ENCODE data around the gene DBN1.
"Not testable (repeated sequence)": the region's sequence is repeated elsewhere in the genome, so short reads cannot be mapped to it uniquely, and the experiment has no call there.

The DBN1 gene

DNA sequence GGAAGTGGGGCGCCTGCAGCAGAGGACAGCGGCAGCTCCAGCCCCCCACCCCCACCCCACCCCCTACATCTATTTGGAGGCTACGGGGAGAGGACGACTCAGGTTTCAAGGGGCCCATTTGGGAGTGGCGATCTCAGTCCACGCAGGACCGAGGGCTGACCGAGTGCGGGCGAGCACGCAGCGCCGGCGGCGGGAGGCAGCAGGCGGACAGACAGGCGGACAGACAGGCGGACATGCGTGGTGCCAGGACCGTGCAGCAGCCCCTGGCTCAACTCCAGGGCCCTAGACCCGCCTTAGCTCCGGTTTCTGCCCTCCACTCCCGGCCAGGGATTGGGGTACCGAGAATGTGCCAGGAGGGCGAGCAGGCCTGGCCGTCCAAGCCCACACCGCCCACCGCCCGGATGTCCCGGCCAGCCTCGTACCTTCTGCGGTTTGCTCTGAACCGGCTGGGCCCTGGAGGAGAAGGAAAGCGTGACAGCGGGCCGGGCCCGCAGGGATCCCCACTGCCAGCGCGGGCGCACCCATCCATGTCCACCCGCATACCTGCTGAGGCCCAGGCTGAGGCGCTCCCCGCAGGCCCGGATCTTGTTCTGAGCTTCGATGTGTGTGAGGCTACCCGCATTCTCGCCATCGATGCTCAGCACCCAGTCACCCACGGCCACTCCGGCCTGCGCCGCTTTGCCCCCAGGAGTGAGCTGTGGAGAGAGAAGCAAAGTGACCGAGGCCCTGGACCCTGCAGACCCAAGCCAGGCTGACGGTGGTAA lies 18.7 kb upstream of the DBN1 start:
- no peaks in the 10 kb centered on the region for H3K27me3 Mint-ChIP-seq
- H3K4me3 Mint-ChIP-seq: no peak overlapping the region
- ATAC-seq (replicated peaks): no peak
- no peak overlapping the region for H3K27ac Mint-ChIP-seq
- no peak for DNase-seq
- peaks cover 3% of the 10 kb centered on the region for H3K36me3 Mint-ChIP-seq (ENCODE audit: insufficient read depth)
- H3K9me3 Mint-ChIP-seq: no peaks in the 10 kb centered on the region
- peaks cover 13 to 16% of the 10 kb centered on the region in 2 donors for H3K4me1 Mint-ChIP-seq (ENCODE audit: low read depth in 2 of 2)

- DNase-seq (no peak), ATAC-seq (replicated peaks) (peak; percentile 40)
- no peak overlapping the region for H3K27ac Mint-ChIP-seq
- no peaks in the 10 kb centered on the region for H3K9me3 Mint-ChIP-seq
- H3K27me3 Mint-ChIP-seq: no peaks in the 10 kb centered on the region
- no peak overlapping the region for H3K4me3 Mint-ChIP-seq
- H3K4me1 Mint-ChIP-seq (ENCODE audit: low read depth in 2 of 2): peaks cover 13 to 16% of the 10 kb centered on the region in 2 donors
- H3K36me3 Mint-ChIP-seq (ENCODE audit: insufficient read depth): peaks cover 3% of the 10 kb centered on the region
Observed at GRCh38 chr5:177491429-177491945, 18.1 kb upstream of the DBN1 start.

DNA sequence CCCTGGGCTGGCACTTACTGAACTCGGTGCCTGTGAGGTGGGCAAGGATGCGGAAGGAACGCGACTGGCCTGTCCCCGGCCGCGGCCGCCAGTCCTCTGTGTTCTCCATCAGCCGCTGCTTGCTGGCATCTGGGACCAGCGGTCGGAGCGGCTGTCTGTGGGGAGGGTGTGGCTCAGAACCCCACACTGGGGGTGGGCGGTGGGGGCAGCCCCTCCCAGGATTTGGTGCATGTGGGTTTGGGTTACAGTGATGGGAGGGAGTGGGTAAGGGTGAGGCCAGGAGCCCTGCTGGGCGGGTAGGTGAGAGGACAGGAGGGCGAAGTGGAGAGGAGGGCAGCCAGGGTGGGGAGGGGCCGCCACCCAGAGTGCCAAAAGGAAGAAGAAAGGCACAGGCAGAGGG lies 17.6 kb upstream of the DBN1 start:
- H3K27ac Mint-ChIP-seq: no peak overlapping the region
- H3K36me3 Mint-ChIP-seq (ENCODE audit: insufficient read depth): peaks cover 3% of the 10 kb centered on the region
- peaks cover 9 to 11% of the 10 kb centered on the region in 2 donors for H3K4me1 Mint-ChIP-seq (ENCODE audit: low read depth in 2 of 2)
- no peaks in the 10 kb centered on the region for H3K9me3 Mint-ChIP-seq
- H3K4me3 Mint-ChIP-seq: no peak overlapping the region
- no peak for ATAC-seq (replicated peaks)
- H3K27me3 Mint-ChIP-seq: no peaks in the 10 kb centered on the region
- no peak for DNase-seq

GRCh38 chr5:177490311-177490991 lies 17.0 kb upstream of the DBN1 start:
- Mint-ChIP-seq H3K4me1 (ENCODE audit: low read depth in 2 of 2) (peaks cover 8 to 9% of the 10 kb centered on the region in 2 donors), H3K9me3 (no peaks in the 10 kb centered on the region), H3K4me3 (no peak overlapping the region), H3K27ac (no peak overlapping the region), H3K36me3 (ENCODE audit: insufficient read depth) (peaks cover 3% of the 10 kb centered on the region), H3K27me3 (no peaks in the 10 kb centered on the region)
- ATAC-seq (replicated peaks): no peak
- no peak for DNase-seq

DNA sequence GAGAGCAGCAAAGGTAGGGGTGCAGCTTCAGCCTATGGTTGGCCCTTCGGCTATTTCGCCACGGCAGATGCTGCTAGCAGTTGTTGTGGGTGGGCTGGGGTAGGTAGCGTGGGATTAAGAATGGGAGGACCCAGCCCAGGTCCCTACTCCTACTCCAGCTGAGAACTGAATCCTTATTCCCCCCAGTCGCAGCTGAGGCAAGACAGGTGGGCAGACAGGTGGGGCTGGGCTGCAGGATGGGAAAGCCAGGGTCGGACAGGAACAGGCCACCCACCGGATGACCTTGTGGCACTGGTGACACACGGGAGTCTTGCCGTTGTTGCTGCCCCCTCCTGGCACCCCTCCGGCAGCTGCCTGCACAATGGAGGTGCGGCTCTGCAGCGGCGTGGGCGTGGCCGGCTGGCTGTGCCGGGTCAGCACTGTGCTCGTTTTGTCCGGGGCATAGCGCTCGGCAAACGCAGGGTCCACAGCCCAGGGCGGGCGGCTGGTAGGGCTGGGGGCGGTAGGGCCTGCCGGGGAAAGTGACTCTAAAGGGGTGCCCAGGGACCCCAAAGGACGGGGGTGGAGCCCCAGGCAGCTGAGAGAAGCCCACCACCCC lies 15.8 kb upstream of the DBN1 start:
- ATAC-seq (replicated peaks): no peak
- peaks cover 6 to 8% of the 10 kb centered on the region in 2 donors for H3K4me1 Mint-ChIP-seq (ENCODE audit: low read depth in 2 of 2)

GRCh38 chr5:177487975-177488374 lies 14.5 kb upstream of the DBN1 start:
- DNase-seq (no peak), ATAC-seq (replicated peaks) (no peak)
- H3K9me3 Mint-ChIP-seq: no peaks in the 10 kb centered on the region
- H3K27me3 Mint-ChIP-seq: no peaks in the 10 kb centered on the region
- H3K4me3 Mint-ChIP-seq: no peak overlapping the region
- H3K4me1 Mint-ChIP-seq (ENCODE audit: low read depth in 2 of 2): peaks cover 3 to 5% of the 10 kb centered on the region in 2 donors
- no peaks in the 10 kb centered on the region for H3K36me3 Mint-ChIP-seq (ENCODE audit: insufficient read depth)
- H3K27ac Mint-ChIP-seq: no peak overlapping the region

More for the DNA sequence above, 15.8 kb upstream of the DBN1 start:
- H3K4me3 Mint-ChIP-seq: no peak overlapping the region
- no peak overlapping the region for H3K27ac Mint-ChIP-seq
- H3K27me3 Mint-ChIP-seq: no peaks in the 10 kb centered on the region
- peaks cover 3% of the 10 kb centered on the region for H3K36me3 Mint-ChIP-seq (ENCODE audit: insufficient read depth)
- H3K9me3 Mint-ChIP-seq: no peaks in the 10 kb centered on the region
- no peak for DNase-seq

DNA sequence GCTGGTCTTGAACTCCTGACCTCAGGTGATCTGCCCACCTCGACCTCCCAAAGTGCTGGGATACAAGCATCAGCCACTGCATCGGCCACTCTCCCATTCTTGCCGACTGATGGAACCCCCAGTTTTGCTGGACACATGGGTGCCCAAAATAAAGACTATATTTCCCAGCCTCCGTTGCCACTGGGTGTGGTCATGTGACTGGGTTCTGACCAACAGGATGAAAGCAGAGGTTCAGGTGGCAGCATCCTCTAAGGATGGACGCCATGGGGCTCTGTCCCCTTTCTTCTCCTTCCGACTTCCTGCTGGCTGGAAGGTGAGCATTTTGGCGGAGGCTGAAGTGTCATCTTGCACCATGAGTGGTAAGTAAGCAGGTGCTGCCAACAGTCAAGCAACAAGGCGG lies 13.7 kb upstream of the DBN1 start:
- Mint-ChIP-seq H3K27ac (no peak overlapping the region), H3K27me3 (no peaks in the 10 kb centered on the region), H3K4me3 (no peak overlapping the region), H3K36me3 (ENCODE audit: insufficient read depth) (no peaks in the 10 kb centered on the region), H3K9me3 (no peaks in the 10 kb centered on the region), H3K4me1 (ENCODE audit: low read depth in 2 of 2) (no peaks in the 10 kb centered on the region)
- DNase-seq: no peak
- no peak for ATAC-seq (replicated peaks)

DNA sequence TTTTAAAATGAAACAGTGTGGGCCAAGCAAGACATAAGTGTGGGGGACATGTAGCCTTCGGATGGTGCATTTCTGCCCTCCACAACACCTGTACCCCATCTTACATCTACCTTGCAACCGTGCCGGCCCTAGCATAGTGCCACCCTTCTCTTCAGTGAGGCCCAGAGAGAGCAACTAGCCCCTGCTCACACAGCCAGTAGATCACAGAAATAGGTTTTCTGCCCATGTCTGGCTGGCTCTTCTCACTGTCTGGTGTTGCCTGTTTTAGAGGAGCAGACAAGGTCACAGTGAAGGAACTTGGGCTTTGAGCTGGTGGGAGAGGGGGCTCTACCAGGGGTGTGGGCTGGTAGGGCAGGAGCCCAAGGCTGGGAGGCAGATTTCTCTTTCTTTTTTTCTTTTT lies 12.8 kb upstream of the DBN1 start:
- DNase-seq: no peak
- no peak for ATAC-seq (replicated peaks)
- Mint-ChIP-seq H3K4me1 (ENCODE audit: low read depth in 2 of 2) (no peaks in the 10 kb centered on the region), H3K36me3 (ENCODE audit: insufficient read depth) (no peaks in the 10 kb centered on the region), H3K27ac (no peak overlapping the region), H3K4me3 (no peak overlapping the region), H3K27me3 (no peaks in the 10 kb centered on the region), H3K9me3 (no peaks in the 10 kb centered on the region)

- H3K27ac Mint-ChIP-seq: peak overlapping the region in 1 of 2 donors; percentile 6
- H3K36me3 Mint-ChIP-seq (ENCODE audit: insufficient read depth); H3K4me3 Mint-ChIP-seq; ATAC-seq (replicated peaks); H3K27me3 Mint-ChIP-seq; H3K4me1 Mint-ChIP-seq (ENCODE audit: low read depth in 2 of 2); H3K9me3 Mint-ChIP-seq; DNase-seq: not testable (repeated sequence)
Observed at GRCh38 chr5:177485753-177486152, 12.3 kb upstream of the DBN1 start.

- Mint-ChIP-seq H3K9me3 (no peaks in the 10 kb centered on the region), H3K4me3 (no peak overlapping the region), H3K27ac (peak overlapping the region; percentile 6 to 16), H3K4me1 (ENCODE audit: low read depth in 2 of 2) (no peaks in the 10 kb centered on the region), H3K36me3 (ENCODE audit: insufficient read depth) (no peaks in the 10 kb centered on the region), H3K27me3 (no peaks in the 10 kb centered on the region)
- DNase-seq (no peak), ATAC-seq (replicated peaks) (no peak)
Observed at GRCh38 chr5:177484902-177485549, 11.6 kb upstream of the DBN1 start.

DNA sequence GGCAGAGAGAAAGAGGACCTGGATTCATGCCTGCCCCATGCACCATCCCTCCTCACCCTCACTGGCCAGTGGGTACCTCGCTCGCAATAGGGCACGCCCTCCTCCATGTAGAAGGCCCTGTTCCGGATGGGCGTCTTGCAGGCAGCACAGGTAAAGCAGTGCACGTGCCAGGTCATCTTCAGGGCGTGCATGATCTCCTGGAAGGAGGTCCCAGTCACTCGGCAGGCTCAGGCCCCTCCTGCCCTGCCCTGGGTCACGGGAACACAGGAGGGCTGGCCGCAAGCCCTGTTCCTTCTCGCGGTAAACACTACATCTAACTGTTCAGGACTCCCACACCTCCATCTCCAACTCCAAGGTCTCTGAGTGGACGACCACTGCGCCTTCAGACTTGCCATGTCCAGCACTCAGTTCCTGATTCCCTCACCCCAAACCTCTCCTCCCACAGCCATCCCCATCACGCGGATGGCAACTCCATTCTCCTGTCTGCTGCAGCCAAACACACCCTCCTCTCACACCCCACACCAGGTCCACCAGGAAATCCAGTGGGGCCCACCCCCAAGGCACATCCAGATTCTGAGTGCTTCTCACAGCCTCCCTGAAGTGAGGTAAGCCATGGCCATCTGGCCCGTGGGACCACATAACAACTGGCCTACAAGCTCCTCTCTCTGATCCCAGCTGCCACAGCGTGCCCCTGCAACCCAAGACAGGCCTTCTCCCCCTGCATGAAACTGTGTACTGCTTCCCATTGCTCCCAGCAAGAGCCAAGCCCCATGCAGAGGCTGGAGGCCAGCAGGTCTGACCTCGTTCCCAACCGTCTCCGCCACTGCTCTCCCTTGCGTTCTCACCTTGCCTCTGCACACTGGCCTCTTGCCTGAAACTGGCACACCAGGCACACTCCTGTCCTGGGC lies 10.8 kb upstream of the DBN1 start:
- H3K36me3 Mint-ChIP-seq (ENCODE audit: insufficient read depth): no peaks in the 10 kb centered on the region
- no peak for DNase-seq
- H3K27me3 Mint-ChIP-seq: no peaks in the 10 kb centered on the region
- H3K4me3 Mint-ChIP-seq: no peak overlapping the region
- H3K9me3 Mint-ChIP-seq: no peaks in the 10 kb centered on the region
- peaks cover 4 to 6% of the 10 kb centered on the region in 2 donors for H3K4me1 Mint-ChIP-seq (ENCODE audit: low read depth in 2 of 2)
- no peak for ATAC-seq (replicated peaks)
- peak overlapping the region; percentile 6 to 77 for H3K27ac Mint-ChIP-seq

- Mint-ChIP-seq H3K36me3 (ENCODE audit: insufficient read depth) (no peaks in the 10 kb centered on the region), H3K9me3 (no peaks in the 10 kb centered on the region), H3K27me3 (no peaks in the 10 kb centered on the region), H3K4me1 (ENCODE audit: low read depth in 2 of 2) (peaks cover 8 to 12% of the 10 kb centered on the region in 2 donors), H3K27ac (peak overlapping the region in 1 of 2 donors; percentile 44), H3K4me3 (no peak overlapping the region)
- DNase-seq: no peak
- ATAC-seq (replicated peaks): no peak
Observed at GRCh38 chr5:177483042-177483441, 9.6 kb upstream of the DBN1 start.
